Activated T-cell treated with anti-CD3 and anti-CD28 coated beads for 1 hour (primary cell): ENCODE measurements around the gene CENPA.
"Not testable (repeated sequence)": the region's sequence is repeated elsewhere in the genome, so short reads cannot be mapped to it uniquely, and the experiment has no call there.

Experiments used
- DNase-seq: peaks from one replicate; pipeline ENCODE4 v3.0.0-alpha.2; 2020; ENCODE audit warnings: low read depth

Gene CENPA

GRCh38 chr2:26792720-26793119 is 6.9 kb downstream of the CENPA start:
- no peak for DNase-seq

- DNase-seq, result no peak
These were observed 7.7 kb downstream of the CENPA start for GRCh38 chr2:26793518-26793917.

- DNase-seq, result not testable (repeated sequence)
These were observed 9.3 kb downstream of the CENPA start for GRCh38 chr2:26795135-26795534.

- no peak for DNase-seq
These were observed 15.5 kb downstream of the CENPA start for GRCh38 chr2:26801328-26801727.

GRCh38 chr2:26801796-26802195 is 15.9 kb downstream of the CENPA start:
- DNase-seq, result no peak

GRCh38 chr2:26805241-26805676 is 19.4 kb downstream of the CENPA start:
- DNase-seq, result no peak

- no peak for DNase-seq
These were observed 22.1 kb downstream of the CENPA start for GRCh38 chr2:26807788-26808460.

GRCh38 chr2:26809211-26809610 is 23.4 kb downstream of the CENPA start:
- DNase-seq, result no peak

GRCh38 chr2:26809876-26810577 is 24.2 kb downstream of the CENPA start:
- DNase-seq, result no peak

- no peak for DNase-seq
These were observed 25.4 kb downstream of the CENPA start for GRCh38 chr2:26811261-26811660.

- DNase-seq, result no peak
These were observed 26.2 kb downstream of the CENPA start for GRCh38 chr2:26811791-26812694.

GRCh38 chr2:26812731-26813130 is 26.9 kb downstream of the CENPA start:
- no peak for DNase-seq

GRCh38 chr2:26814072-26814765 is 28.4 kb downstream of the CENPA start:
- not testable (repeated sequence) for DNase-seq

GRCh38 chr2:26816893-26817292 is 31.0 kb downstream of the CENPA start:
- DNase-seq, result no peak

- no peak for DNase-seq
These were observed 32.4 kb downstream of the CENPA start for GRCh38 chr2:26818255-26818654.

- no peak for DNase-seq
These were observed 33.1 kb downstream of the CENPA start for GRCh38 chr2:26818972-26819371.

- no peak for DNase-seq
These were observed 35.1 kb downstream of the CENPA start for GRCh38 chr2:26820932-26821331.

- DNase-seq, result no peak
These were observed 37.0 kb downstream of the CENPA start for GRCh38 chr2:26822877-26823276.

- DNase-seq, result no peak
These were observed 52.5 kb downstream of the CENPA start for GRCh38 chr2:26838121-26838906.

GRCh38 chr2:26840937-26841610 is 55.2 kb downstream of the CENPA start:
- no peak for DNase-seq

GRCh38 chr2:26843041-26843440 is 57.2 kb downstream of the CENPA start:
- DNase-seq, result no peak
